Smooth muscle cell (in vitro differentiated cells): ENCODE measurements around the gene RYR3. TPM values are rescaled to one million over a fixed set of nuclear protein-coding genes. Genes with fewer than 3 reads are reported as not detected.

ENCODE experiments used
- DNase-seq: peaks from one replicate; lab custom pipeline; 2025; ENCODE audit not compliant: unreplicated experiment; lab: John Stamatoyannopoulos, UW
- H2AFZ ChIP-seq: fragments of 200-600 bp; sonication (generic); 2 replicates; pipeline ENCODE4 v1.6.0; 2016; ENCODE audit warnings: antibody characterized with exemption, low read depth, mild to moderate bottlenecking
- H3F3A ChIP-seq: fragments of 200-600 bp; sonication (generic); 2 replicates; pipeline ENCODE4 v1.6.0; 2017; ENCODE audit warnings: antibody characterized with exemption, low read depth
- H3K27ac ChIP-seq: fragments of 200-600 bp; sonication (generic); 2 replicates; pipeline ENCODE4 v1.5.1; 2016; ENCODE audit warnings: low read depth, mild to moderate bottlenecking
- H3K27me3 ChIP-seq: fragments of 200-600 bp; sonication (generic); 2 replicates; pipeline ENCODE4 v1.6.1; 2016; ENCODE audit warnings: low read depth, mild to moderate bottlenecking
- H3K36me3 ChIP-seq: fragments of 200-600 bp; sonication (generic); 2 replicates; pipeline ENCODE4 v1.5.1; 2016; ENCODE audit warnings: low read depth
- H3K4me1 ChIP-seq: fragments of 200-600 bp; sonication (generic); 2 replicates; pipeline ENCODE4 v1.5.1; 2016; ENCODE audit warnings: low read depth
- H3K4me2 ChIP-seq: fragments of 200-600 bp; sonication (generic); 2 replicates; pipeline ENCODE4 v1.6.0; 2016; ENCODE audit warnings: mild to moderate bottlenecking
- H3K4me3 ChIP-seq: fragments of 200-600 bp; sonication (generic); 2 replicates; pipeline ENCODE4 v1.5.1; 2016; ENCODE audit warnings: mild to moderate bottlenecking
- H3K79me2 ChIP-seq: fragments of 200-600 bp; sonication (generic); 2 replicates; pipeline ENCODE4 v1.6.0; 2016; ENCODE audit warnings: low read depth, mild to moderate bottlenecking
- H3K9ac ChIP-seq: fragments of 200-600 bp; sonication (generic); 2 replicates; pipeline ENCODE4 v1.6.0; 2016; ENCODE audit warnings: low read depth
- H3K9me3 ChIP-seq: fragments of 200-600 bp; sonication (generic); replicated peaks from 2 replicates; pipeline ENCODE4 v1.5.1; 2016; ENCODE audit warnings: low read depth
- H4K20me1 ChIP-seq: fragments of 200-600 bp; sonication (generic); 2 replicates; pipeline ENCODE4 v1.6.0; 2016; ENCODE audit warnings: low read depth
- WGBS: methylation state at CpG from one replicate; pipeline ENCODE4 v1.1.7; 2016; ENCODE audit warnings: low lambda C conversion rate; 5-methylcytosine and 5-hydroxymethylcytosine counted together
- polyA plus RNA-seq: library from polyadenylated mRNA; unstranded; fragments of >200 nt; fragmentation: Nextera tagmentation; extraction: Ambion mirVana; gene quantifications from 2 replicates; pipeline ENCODE4 v1.2.1, GENCODE V29; 2016
- total RNA-seq: library from RNA; depleted of rRNA; stranded (reverse); fragments of >200 nt; gene quantifications from 2 replicates; pipeline ENCODE4 v1.2.3, GENCODE V29; 2014
- TF ChIP-seq, protein P1 (sequence below): fragments of 200-600 bp; sonication (generic); IDR thresholded peaks from 2 replicates; pipeline ENCODE4 v1.5.1; 2017; ENCODE audit warnings: borderline replicate concordance, mild to moderate bottlenecking, antibody characterized with exemption; ENCODE audit not compliant: insufficient read depth, poor library complexity, severe bottlenecking

The RYR3 gene
- total and polyA plus RNA-seq, 2 experiments from 2014 or later, result 0.23 to 6.2 TPM

DNA sequence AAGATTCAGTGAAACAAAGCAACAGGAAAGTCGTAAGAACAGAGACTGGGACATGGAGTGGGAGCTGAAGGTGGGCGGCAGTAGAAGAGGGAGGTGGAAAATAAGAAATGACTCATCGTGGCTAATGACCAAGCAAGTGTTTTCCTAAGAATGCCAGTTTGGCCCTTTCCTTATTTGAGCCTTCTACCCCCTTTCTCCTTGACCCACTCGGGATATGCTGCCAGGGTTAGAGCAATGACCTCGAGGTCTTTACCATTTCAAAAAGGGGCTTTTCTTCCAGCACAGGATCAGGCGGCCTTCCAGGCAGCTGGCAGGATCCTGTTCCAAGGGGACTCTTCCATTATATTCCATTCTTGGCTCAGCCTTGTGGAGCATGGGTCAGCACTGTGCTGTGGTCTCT is 241.1 kb downstream of the RYR3 start:
- H3K27me3 ChIP-seq, result no peaks in the 10 kb centered on the region
- 57% methylated on average over 6 of the region's 6 CpGs for WGBS
- H3K4me3 ChIP-seq, result no peak overlapping the region
- H3K4me1 ChIP-seq, result no peaks in the 10 kb centered on the region
- no peaks in the 10 kb centered on the region for H4K20me1 ChIP-seq
- no peak overlapping the region for H3K4me2 ChIP-seq
- H3K36me3 ChIP-seq, result no peaks in the 10 kb centered on the region
- DNase-seq, result no peak
- no peak overlapping the region for H3K9ac ChIP-seq
- no peaks in the 10 kb centered on the region for H3K79me2 ChIP-seq
- no peaks in the 10 kb centered on the region for H3F3A ChIP-seq
- no peak overlapping the region for H2AFZ ChIP-seq
- TF ChIP-seq, protein P1, sequence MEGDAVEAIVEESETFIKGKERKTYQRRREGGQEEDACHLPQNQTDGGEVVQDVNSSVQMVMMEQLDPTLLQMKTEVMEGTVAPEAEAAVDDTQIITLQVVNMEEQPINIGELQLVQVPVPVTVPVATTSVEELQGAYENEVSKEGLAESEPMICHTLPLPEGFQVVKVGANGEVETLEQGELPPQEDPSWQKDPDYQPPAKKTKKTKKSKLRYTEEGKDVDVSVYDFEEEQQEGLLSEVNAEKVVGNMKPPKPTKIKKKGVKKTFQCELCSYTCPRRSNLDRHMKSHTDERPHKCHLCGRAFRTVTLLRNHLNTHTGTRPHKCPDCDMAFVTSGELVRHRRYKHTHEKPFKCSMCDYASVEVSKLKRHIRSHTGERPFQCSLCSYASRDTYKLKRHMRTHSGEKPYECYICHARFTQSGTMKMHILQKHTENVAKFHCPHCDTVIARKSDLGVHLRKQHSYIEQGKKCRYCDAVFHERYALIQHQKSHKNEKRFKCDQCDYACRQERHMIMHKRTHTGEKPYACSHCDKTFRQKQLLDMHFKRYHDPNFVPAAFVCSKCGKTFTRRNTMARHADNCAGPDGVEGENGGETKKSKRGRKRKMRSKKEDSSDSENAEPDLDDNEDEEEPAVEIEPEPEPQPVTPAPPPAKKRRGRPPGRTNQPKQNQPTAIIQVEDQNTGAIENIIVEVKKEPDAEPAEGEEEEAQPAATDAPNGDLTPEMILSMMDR, result no peak
- H3K27ac ChIP-seq, result no peak overlapping the region
- H3K9me3 ChIP-seq, result no peaks in the 10 kb centered on the region

DNA sequence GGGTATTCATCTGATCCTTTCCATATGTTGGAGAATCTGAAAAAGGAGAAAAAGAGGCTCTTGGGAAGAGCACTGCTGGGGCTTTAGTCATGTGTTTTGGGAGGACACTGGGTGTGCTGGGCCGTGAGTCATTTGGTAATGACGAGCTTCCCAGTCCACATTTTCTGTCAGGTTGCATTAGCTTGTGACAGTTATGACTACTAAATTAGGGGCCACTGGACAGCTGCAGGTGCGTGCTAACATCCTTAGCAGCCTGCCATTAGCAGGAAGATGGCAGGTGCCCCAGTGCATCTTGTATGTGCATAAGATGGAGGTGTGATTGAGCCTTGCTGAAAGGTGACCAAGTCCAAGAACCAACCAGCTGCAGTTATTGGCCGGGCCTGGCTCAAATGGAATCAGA is 242.4 kb downstream of the RYR3 start:
- no peak overlapping the region for H3K4me2 ChIP-seq
- no peak overlapping the region for H3K27ac ChIP-seq
- DNase-seq, result no peak
- no peaks in the 10 kb centered on the region for H3K27me3 ChIP-seq
- H3K4me1 ChIP-seq, result no peaks in the 10 kb centered on the region
- H3K36me3 ChIP-seq, result no peaks in the 10 kb centered on the region
- no peaks in the 10 kb centered on the region for H3F3A ChIP-seq
- no peaks in the 10 kb centered on the region for H3K79me2 ChIP-seq
- H3K9ac ChIP-seq, result no peak overlapping the region
- WGBS, result 90% methylated on average over 4 of the region's 4 CpGs
- H4K20me1 ChIP-seq, result no peaks in the 10 kb centered on the region
- H3K4me3 ChIP-seq, result no peak overlapping the region
- H2AFZ ChIP-seq, result no peak overlapping the region
- TF ChIP-seq, protein P1, result no peak
- H3K9me3 ChIP-seq, result no peaks in the 10 kb centered on the region

DNA sequence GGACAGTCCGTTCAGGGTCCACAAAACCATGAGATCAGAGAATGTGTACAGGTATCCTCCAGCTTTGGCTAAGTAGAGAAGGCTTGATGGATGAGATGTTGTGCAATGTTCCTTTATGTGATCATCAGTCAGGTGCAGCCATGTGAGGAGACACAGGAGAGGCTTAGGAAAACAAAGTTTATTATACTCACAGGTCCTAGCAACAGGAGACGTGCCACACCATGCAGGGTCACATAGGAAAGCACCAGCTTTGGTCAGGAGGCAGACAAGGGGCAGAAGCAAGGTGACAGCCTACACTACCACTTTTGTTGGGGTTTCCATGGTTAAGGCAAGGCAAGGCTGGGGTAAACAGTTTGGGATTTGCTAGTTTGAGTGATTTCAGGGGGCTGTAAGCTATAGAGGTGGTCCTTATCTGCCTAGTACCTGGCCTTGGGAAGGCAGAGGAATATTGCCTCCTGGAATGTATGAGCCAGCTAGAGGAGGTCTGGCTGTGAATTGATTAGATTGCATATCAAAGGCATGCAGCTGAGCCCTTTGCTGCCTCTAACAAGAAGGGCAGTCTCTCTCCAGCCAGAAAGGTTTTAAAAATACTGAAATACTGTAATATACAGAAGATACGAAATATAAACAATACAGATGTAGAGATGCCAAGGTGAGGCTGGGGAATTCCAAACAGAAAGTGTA is 248.6 kb downstream of the RYR3 start:
- no peak for DNase-seq
- no peak overlapping the region for H3K9ac ChIP-seq
- no peaks in the 10 kb centered on the region for H3K9me3 ChIP-seq
- H3K27me3 ChIP-seq, result no peaks in the 10 kb centered on the region
- no peaks in the 10 kb centered on the region for H4K20me1 ChIP-seq
- no peak overlapping the region for H2AFZ ChIP-seq
- TF ChIP-seq, protein P1, result no peak
- no peak overlapping the region for H3K4me3 ChIP-seq
- WGBS, result 53% methylated on average over 3 of the region's 3 CpGs
- no peak overlapping the region for H3K4me2 ChIP-seq
- no peaks in the 10 kb centered on the region for H3K4me1 ChIP-seq
- no peaks in the 10 kb centered on the region for H3K79me2 ChIP-seq
- H3K27ac ChIP-seq, result no peak overlapping the region
- H3F3A ChIP-seq, result no peaks in the 10 kb centered on the region
- H3K36me3 ChIP-seq, result no peaks in the 10 kb centered on the region

DNA sequence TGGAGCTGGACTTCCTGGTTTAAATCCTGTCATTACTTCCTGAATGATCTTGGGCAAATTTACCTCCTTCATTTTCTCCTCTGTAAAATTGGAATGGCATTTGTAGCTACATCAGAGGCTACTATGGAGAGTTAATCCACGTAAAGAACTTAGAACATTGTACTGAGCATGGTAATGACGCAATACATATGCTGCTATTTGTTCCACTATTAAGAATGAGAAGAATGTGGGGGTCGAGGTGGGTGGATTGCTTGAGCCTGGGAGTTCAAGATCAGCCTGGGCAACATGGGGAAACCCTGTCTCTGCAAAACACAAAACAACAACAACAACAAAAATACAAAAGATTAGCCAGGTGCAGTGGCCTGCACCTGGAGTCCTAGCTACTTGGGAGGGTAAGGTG is 250.6 kb downstream of the RYR3 start:
- 66% methylated on average over 3 of the region's 3 CpGs for WGBS
- TF ChIP-seq, protein P1, result no peak
- Histone ChIP-seq H3K79me2 (no peaks in the 10 kb centered on the region), H3K9me3 (no peaks in the 10 kb centered on the region), H3K4me2 (no peak overlapping the region), H3K4me3 (no peak overlapping the region), H3K9ac (no peak overlapping the region), H3K27ac (no peak overlapping the region), H4K20me1 (no peaks in the 10 kb centered on the region), H3K4me1 (no peaks in the 10 kb centered on the region), H3F3A (no peaks in the 10 kb centered on the region), H3K27me3 (no peaks in the 10 kb centered on the region), H2AFZ (no peak overlapping the region), H3K36me3 (no peaks in the 10 kb centered on the region)
- no peak for DNase-seq
